Neural cell (in vitro differentiated cells): ENCODE measurements around the gene TM7SF2. TPM values are rescaled to one million over a fixed set of nuclear protein-coding genes. Genes with fewer than 3 reads are reported as not detected.

Experiments used
- polyA plus RNA-seq: library from polyadenylated mRNA; depleted of rRNA; stranded (reverse); fragments of >200 nt; gene quantifications from 2 replicates; pipeline ENCODE4 v1.2.3, GENCODE V29; 2014
- small RNA-seq, 3 experiments: library from RNA; depleted of rRNA; stranded (forward); fragments of <200 nt; gene quantifications; one replicate each; pipeline ENCODE3, GENCODE V24; 2012

TM7SF2 gene
- polyA plus RNA-seq, 1 donor from 2014 or later = 78.4 TPM

Small RNA genes lying within 50 kb of the gene (small RNA-seq; reads per million reads assigned to genes)
- 0 reads per million in 3 experiments for gene HIGD1AP10
- 0 reads per million in 3 experiments for gene PDCL2P2
- 0.03 to 40.2 (median 2.7) reads per million in 3 experiments for gene RNU2-23P

Other genes with a start within 250 kb of the TM7SF2 start
- gene EHD1, start 233.3 kb upstream of the TM7SF2 start, polyA plus RNA-seq = 26.4 and 34.9 TPM in 2 replicates
- gene ATG2A, start 194.7 kb upstream of the TM7SF2 start, polyA plus RNA-seq = 7.5 and 10.7 TPM in 2 replicates
- gene PPP2R5B, start 187.2 kb upstream of the TM7SF2 start, polyA plus RNA-seq = 76.1 and 86.9 TPM in 2 replicates
- not detected in 2 replicates for gene GPHA2, start 176.0 kb upstream of the TM7SF2 start, polyA plus RNA-seq
- not detected in 2 replicates for gene MAJIN, start 139.8 kb upstream of the TM7SF2 start, polyA plus RNA-seq
- gene BATF2, start 114.9 kb upstream of the TM7SF2 start, polyA plus RNA-seq = not detected in 2 replicates
- gene ARL2, start 97.7 kb upstream of the TM7SF2 start, polyA plus RNA-seq = 158 and 174 TPM in 2 replicates
- gene SNX15, start 84.4 kb upstream of the TM7SF2 start, polyA plus RNA-seq = 11.2 and 15.3 TPM in 2 replicates
- gene SAC3D1, start 70.7 kb upstream of the TM7SF2 start, polyA plus RNA-seq = 23.5 and 27.0 TPM in 2 replicates
- gene NAALADL1, start 53.3 kb upstream of the TM7SF2 start, polyA plus RNA-seq = not detected in 2 replicates
- gene CDCA5, start 27.8 kb upstream of the TM7SF2 start, polyA plus RNA-seq = 2.3 and 2.4 TPM in 2 replicates
- gene ZFPL1, start 27.6 kb upstream of the TM7SF2 start, polyA plus RNA-seq = 39.7 and 42.0 TPM in 2 replicates
- gene VPS51, start 15.7 kb upstream of the TM7SF2 start, polyA plus RNA-seq = 230 and 313 TPM in 2 replicates
- gene ZNHIT2, start 5.8 kb downstream of the TM7SF2 start, polyA plus RNA-seq = 6.9 and 7.0 TPM in 2 replicates
- gene FAU, start 10.3 kb downstream of the TM7SF2 start, polyA plus RNA-seq = 299 and 420 TPM in 2 replicates
- 80.5 and 83.2 TPM in 2 replicates for gene MRPL49, start 10.4 kb downstream of the TM7SF2 start, polyA plus RNA-seq
- gene SYVN1, start 22.6 kb downstream of the TM7SF2 start, polyA plus RNA-seq = 12.8 and 13.0 TPM in 2 replicates
- gene SPDYC, start 58.4 kb downstream of the TM7SF2 start, polyA plus RNA-seq = not detected in 2 replicates
- 102 and 121 TPM in 2 replicates for gene CAPN1, start 70.1 kb downstream of the TM7SF2 start, polyA plus RNA-seq
- gene POLA2, start 150.1 kb downstream of the TM7SF2 start, polyA plus RNA-seq = 4.3 and 7.2 TPM in 2 replicates
- 0.56 and 1.3 TPM in 2 replicates for gene CDC42EP2, start 203.0 kb downstream of the TM7SF2 start, polyA plus RNA-seq
- 57.8 and 60.9 TPM in 2 replicates for gene DPF2, start 222.0 kb downstream of the TM7SF2 start, polyA plus RNA-seq
- 16.1 and 23.1 TPM in 2 replicates for gene TIGD3, start 242.9 kb downstream of the TM7SF2 start, polyA plus RNA-seq